GM12874 (cell line): ENCODE data around the gene FRY.

Experiments
- TF ChIP-seq, protein P1 (sequence below): IDR thresholded peaks from 2 replicates; pipeline ENCODE4 v1.5.1; 2011; ENCODE audit warnings: low read depth, mild to moderate bottlenecking, control low read depth, low read length, moderate library complexity; ENCODE audit not compliant: insufficient read depth

Gene FRY

DNA sequence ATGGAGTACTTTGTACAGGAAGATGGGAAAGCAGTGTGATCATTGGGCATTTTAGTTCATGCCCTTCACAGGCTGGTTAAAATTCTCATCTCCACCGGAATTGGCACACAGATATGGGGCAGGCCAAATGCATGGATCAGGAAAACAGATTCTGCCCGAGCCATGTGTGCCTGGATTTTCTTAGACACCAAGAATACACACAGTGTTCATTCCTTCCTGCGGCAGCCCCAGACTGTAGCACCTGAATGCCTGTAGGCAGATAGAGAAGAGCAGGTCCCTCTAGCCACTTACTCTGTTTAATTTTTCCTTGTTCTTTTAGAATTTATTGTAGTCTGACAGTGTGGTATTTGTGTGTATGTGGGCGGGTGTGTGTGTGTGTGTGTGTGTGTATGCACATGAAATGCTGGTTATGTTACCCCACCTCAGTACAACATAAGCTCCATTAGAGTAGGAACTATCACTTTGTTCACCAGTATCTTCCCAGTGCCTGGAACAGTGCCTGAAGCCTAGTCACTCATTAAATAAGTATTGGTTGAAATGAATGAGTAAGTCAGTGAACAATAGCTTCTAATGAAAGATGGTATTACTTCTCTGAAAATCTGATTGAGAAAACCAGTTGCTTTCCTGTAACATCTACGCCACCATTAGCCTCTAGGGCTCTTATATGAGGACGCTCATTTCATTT, 41.7 kb downstream of the FRY start:
- TF ChIP-seq, protein P1, sequence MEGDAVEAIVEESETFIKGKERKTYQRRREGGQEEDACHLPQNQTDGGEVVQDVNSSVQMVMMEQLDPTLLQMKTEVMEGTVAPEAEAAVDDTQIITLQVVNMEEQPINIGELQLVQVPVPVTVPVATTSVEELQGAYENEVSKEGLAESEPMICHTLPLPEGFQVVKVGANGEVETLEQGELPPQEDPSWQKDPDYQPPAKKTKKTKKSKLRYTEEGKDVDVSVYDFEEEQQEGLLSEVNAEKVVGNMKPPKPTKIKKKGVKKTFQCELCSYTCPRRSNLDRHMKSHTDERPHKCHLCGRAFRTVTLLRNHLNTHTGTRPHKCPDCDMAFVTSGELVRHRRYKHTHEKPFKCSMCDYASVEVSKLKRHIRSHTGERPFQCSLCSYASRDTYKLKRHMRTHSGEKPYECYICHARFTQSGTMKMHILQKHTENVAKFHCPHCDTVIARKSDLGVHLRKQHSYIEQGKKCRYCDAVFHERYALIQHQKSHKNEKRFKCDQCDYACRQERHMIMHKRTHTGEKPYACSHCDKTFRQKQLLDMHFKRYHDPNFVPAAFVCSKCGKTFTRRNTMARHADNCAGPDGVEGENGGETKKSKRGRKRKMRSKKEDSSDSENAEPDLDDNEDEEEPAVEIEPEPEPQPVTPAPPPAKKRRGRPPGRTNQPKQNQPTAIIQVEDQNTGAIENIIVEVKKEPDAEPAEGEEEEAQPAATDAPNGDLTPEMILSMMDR: no peak

DNA sequence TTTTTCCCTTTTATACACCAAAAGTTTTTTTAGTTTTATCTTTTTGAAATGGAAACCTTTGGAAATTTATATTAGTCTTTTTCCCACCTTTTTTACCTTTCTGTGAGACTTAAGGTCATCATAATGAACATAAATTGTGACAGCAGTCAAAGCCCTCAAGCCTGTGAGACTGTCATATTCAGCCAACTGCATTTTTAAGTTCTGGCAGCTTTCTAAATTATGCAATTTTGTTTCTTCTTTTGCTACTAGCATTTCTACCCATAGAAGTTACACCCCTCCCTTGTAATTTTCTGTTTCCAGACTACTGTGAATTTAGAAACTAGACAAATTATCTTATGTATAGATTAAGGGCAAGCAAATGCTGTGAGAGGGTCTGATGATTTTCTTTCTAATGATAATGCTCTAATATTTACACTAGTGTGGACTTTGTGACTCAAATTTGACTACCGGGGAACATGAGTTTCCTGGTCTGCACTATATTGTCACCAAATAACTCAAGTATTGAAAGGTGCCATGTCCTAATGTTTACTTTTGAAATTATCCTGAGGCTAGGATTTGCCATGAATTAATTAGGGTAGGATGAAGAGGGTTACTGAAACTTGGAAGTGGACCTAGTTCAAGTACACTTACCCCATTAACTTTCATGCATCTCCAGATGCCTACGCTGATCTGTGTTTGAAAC, 43.7 kb downstream of the FRY start:
- TF ChIP-seq, protein P1: no peak

DNA sequence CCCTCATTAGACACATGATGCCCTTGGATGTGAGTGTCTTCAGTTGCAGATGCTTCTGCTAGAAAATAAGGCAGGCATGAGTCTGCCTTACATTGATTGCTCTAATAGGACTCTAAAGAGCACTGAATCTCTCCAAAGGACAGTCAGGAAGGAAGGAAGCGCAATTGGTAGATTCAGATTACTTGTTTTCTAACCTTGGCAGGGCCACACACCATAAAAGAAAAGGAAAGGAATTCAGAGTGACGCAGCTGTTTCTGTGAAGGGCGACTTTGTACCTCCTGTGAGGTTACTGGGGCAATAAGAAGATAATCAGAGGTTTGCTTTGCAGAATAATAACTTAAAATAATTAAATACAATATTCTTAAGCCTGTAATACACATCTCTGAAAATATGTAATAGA, 48.0 kb downstream of the FRY start:
- TF ChIP-seq, protein P1: no peak

GRCh38 chr13:32080328-32080744, 48.8 kb downstream of the FRY start:
- TF ChIP-seq, protein P1: no peak

- TF ChIP-seq, protein P1: no peak
These were observed 50.0 kb downstream of the FRY start for GRCh38 chr13:32081591-32081990.

DNA sequence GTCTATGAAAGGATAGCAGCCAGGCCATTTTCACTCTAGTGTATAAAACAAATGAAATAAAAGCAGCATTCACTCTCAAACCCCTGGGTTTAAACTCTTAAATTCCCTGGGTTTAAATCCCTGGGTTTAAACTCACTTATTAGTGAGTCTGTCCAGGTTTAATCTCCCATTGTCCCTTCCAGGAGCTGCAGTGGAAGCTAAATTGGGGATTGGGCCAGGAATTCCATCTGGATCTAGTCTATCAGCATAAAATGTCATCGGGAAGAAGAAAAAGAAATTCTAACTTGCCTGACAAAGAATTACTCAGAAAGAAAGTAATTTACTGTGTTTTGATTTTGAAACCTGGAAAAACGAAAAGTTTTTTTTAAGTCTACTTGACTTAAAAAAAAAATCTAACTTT, 54.8 kb downstream of the FRY start:
- TF ChIP-seq, protein P1: no peak

DNA sequence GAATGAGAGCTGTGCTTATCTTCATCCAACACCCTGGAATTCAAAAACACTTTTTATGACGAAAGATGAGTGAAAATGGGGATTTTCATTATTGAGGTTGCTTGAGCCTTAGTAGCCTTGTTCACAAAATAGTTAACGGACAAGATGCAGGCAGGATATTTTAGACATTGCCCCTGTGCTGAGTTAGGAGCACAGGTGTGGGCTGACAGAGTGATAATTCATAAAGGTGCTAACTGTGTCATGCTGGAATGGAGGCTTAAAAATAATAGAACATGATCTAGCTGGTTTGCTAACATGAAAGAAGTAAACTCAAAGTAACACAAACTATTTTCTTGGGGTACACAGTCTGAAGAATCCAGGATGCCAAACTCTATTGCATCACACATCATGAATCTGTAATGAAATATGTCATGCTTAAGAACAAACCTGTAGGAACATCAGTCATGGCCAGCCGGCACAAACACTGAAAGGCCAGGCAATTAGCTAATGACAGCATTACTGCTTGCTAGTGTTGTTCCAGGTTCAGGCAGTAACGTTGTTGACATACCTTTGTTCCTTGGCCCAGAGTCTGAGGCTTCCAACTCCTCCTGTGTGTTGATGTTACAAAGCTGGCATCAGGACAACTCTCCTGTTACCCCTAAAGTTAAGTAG, 55.3 kb downstream of the FRY start:
- TF ChIP-seq, protein P1: no peak
